GM10266 (cell line): ENCODE measurements around the gene NPFFR2.
"Not testable (repeated sequence)": the region's sequence is repeated elsewhere in the genome, so short reads cannot be mapped to it uniquely, and the experiment has no call there.

Source experiments
- DNase-seq: peaks from one replicate; pipeline ENCODE4 v3.0.0; 2012; ENCODE audit errors: extremely low spot score
- CTCF ChIP-seq: IDR thresholded peaks from 2 replicates; pipeline ENCODE4 v1.5.1; 2012; ENCODE audit warnings: mild to moderate bottlenecking, low read depth; ENCODE audit not compliant: control insufficient read depth, insufficient read depth; ENCODE audit errors: missing control alignments

The NPFFR2 gene

GRCh38 chr4:72110886-72111285 lies 79.1 kb downstream of the NPFFR2 start:
- no peak for TF ChIP-seq CTCF
- no peak for DNase-seq

GRCh38 chr4:72111863-72112262 lies 80.1 kb downstream of the NPFFR2 start:
- no peak for DNase-seq
- no peak for TF ChIP-seq CTCF

- peak; percentile 38 for DNase-seq
- TF ChIP-seq CTCF, result no peak
Measured at GRCh38 chr4:72112514-72113156, 80.8 kb downstream of the NPFFR2 start.

GRCh38 chr4:72118017-72118416 lies 86.2 kb downstream of the NPFFR2 start:
- DNase-seq, result no peak
- TF ChIP-seq CTCF, result no peak

- TF ChIP-seq CTCF, result no peak
- DNase-seq, result no peak
Measured at GRCh38 chr4:72119946-72120345, 88.1 kb downstream of the NPFFR2 start.

- TF ChIP-seq CTCF, result no peak
- DNase-seq, result no peak
Measured at GRCh38 chr4:72128741-72129140, 96.9 kb downstream of the NPFFR2 start.

GRCh38 chr4:72136429-72136828 lies 104.6 kb downstream of the NPFFR2 start:
- DNase-seq, result no peak
- TF ChIP-seq CTCF, result no peak

GRCh38 chr4:72139997-72140396 lies 108.2 kb downstream of the NPFFR2 start:
- not testable (repeated sequence) for DNase-seq
